Measurements from ENCODE around the gene WDR27.

The WDR27 gene

GRCh38 chr6:169661391-169661756 lies 40.5 kb downstream of the WDR27 start:
- H3F3A ChIP-seq (ENCODE audit: insufficient read depth, low read length), result no peaks in the 10 kb centered on the region
- TF ChIP-seq EZH2 (IDR thresholded peaks at IDR 0.05; ENCODE audit: borderline replicate concordance, low read length), result no peak
- no peak for TF ChIP-seq CTCF (IDR thresholded peaks at IDR 0.05; ENCODE audit: low read length)
- H4K20me1 ChIP-seq (ENCODE audit: insufficient read depth, low read length), result no peaks in the 10 kb centered on the region
- H3K27ac ChIP-seq (ENCODE audit: low read depth, low read length, poor library complexity, severe bottlenecking), result no peak overlapping the region
- H3K9me2 ChIP-seq (ENCODE audit: low read depth, low read length), result no peaks in the 10 kb centered on the region
- no peak overlapping the region for H2AFZ ChIP-seq (ENCODE audit: low read length)
- no peaks in the 10 kb centered on the region for H3K9me3 ChIP-seq (ENCODE audit: low read length)
- H3K4me2 ChIP-seq (ENCODE audit: low read length), result no peak overlapping the region
- peaks cover 79% of the 10 kb centered on the region for H3K36me3 ChIP-seq (ENCODE audit: insufficient read depth, low read length)
- H3K4me3 ChIP-seq (ENCODE audit: low read depth, low read length, poor library complexity, severe bottlenecking), result no peak overlapping the region
- H3K27me3 ChIP-seq (ENCODE audit: insufficient read depth, low read length), result no peaks in the 10 kb centered on the region
- no peak overlapping the region for H3K9ac ChIP-seq (ENCODE audit: low read length)
- H3K4me1 ChIP-seq (ENCODE audit: insufficient read depth, low read length, severe bottlenecking), result no peaks in the 10 kb centered on the region
- no peaks in the 10 kb centered on the region for H3K79me2 ChIP-seq (ENCODE audit: insufficient read depth, low read length)

GRCh38 chr6:169660751-169661390 lies 41.0 kb downstream of the WDR27 start:
- H3K36me3 ChIP-seq (ENCODE audit: insufficient read depth, low read length), result peaks cover 79% of the 10 kb centered on the region
- no peaks in the 10 kb centered on the region for H3K27me3 ChIP-seq (ENCODE audit: insufficient read depth, low read length)
- no peaks in the 10 kb centered on the region; the same call in 1 of the 2 replicates for H3K9me3 ChIP-seq (ENCODE audit: low read length)
- no peak overlapping the region for H3K27ac ChIP-seq (ENCODE audit: low read depth, low read length, poor library complexity, severe bottlenecking)
- H3K9me2 ChIP-seq (ENCODE audit: low read depth, low read length), result no peaks in the 10 kb centered on the region
- H3K4me1 ChIP-seq (ENCODE audit: insufficient read depth, low read length, severe bottlenecking), result no peaks in the 10 kb centered on the region
- H3K79me2 ChIP-seq (ENCODE audit: insufficient read depth, low read length), result no peaks in the 10 kb centered on the region
- no peak overlapping the region for H2AFZ ChIP-seq (ENCODE audit: low read length)
- TF ChIP-seq CTCF (IDR thresholded peaks at IDR 0.05; ENCODE audit: low read length) (no peak), EZH2 (IDR thresholded peaks at IDR 0.05; ENCODE audit: borderline replicate concordance, low read length) (no peak)
- H3K9ac ChIP-seq (ENCODE audit: low read length), result no peak overlapping the region
- H3F3A ChIP-seq (ENCODE audit: insufficient read depth, low read length), result no peaks in the 10 kb centered on the region
- H3K4me3 ChIP-seq (ENCODE audit: low read depth, low read length, poor library complexity, severe bottlenecking), result no peak overlapping the region
- no peaks in the 10 kb centered on the region for H4K20me1 ChIP-seq (ENCODE audit: insufficient read depth, low read length)
- no peak overlapping the region for H3K4me2 ChIP-seq (ENCODE audit: low read length)

GRCh38 chr6:169659820-169660610 lies 41.8 kb downstream of the WDR27 start:
- no peaks in the 10 kb centered on the region for H3K27me3 ChIP-seq (ENCODE audit: insufficient read depth, low read length)
- H3K9me2 ChIP-seq (ENCODE audit: low read depth, low read length), result no peaks in the 10 kb centered on the region
- peaks cover 79% of the 10 kb centered on the region for H3K36me3 ChIP-seq (ENCODE audit: insufficient read depth, low read length)
- no peak overlapping the region for H3K9ac ChIP-seq (ENCODE audit: low read length)
- H3K9me3 ChIP-seq (ENCODE audit: low read length), result peaks cover 2% of the 10 kb centered on the region
- H3F3A ChIP-seq (ENCODE audit: insufficient read depth, low read length), result no peaks in the 10 kb centered on the region
- no peak overlapping the region for H2AFZ ChIP-seq (ENCODE audit: low read length)
- no peak overlapping the region for H3K4me3 ChIP-seq (ENCODE audit: low read depth, low read length, poor library complexity, severe bottlenecking)
- no peak overlapping the region for H3K4me2 ChIP-seq (ENCODE audit: low read length)
- no peaks in the 10 kb centered on the region for H3K4me1 ChIP-seq (ENCODE audit: insufficient read depth, low read length, severe bottlenecking)
- no peak for TF ChIP-seq CTCF (IDR thresholded peaks at IDR 0.05; ENCODE audit: low read length)
- TF ChIP-seq EZH2 (IDR thresholded peaks at IDR 0.05; ENCODE audit: borderline replicate concordance, low read length), result no peak
- no peak overlapping the region for H3K27ac ChIP-seq (ENCODE audit: low read depth, low read length, poor library complexity, severe bottlenecking)
- no peaks in the 10 kb centered on the region for H4K20me1 ChIP-seq (ENCODE audit: insufficient read depth, low read length)
- H3K79me2 ChIP-seq (ENCODE audit: insufficient read depth, low read length), result no peaks in the 10 kb centered on the region
